Stimulated activated CD4-positive, alpha-beta T cell treated with anti-CD3 and anti-CD28 coated beads, Interleukin-12 subunit alpha, Interleukin-12 subunit beta, amount 100 ng/mL, for 4 hours (primary cell): Measurements from ENCODE around the gene CTCF.

Experiments used
- DNase-seq: peaks from one replicate; pipeline ENCODE4 v3.0.0-alpha.2; 2020

Gene CTCF

GRCh38 chr16:67667453-67667816, 105.1 kb downstream of the CTCF start:
- no peak for DNase-seq

- peak; percentile 69 for DNase-seq
Measured at GRCh38 chr16:67667817-67668494, 105.6 kb downstream of the CTCF start.

GRCh38 chr16:67668495-67669157, 106.3 kb downstream of the CTCF start:
- no peak for DNase-seq

GRCh38 chr16:67669499-67670101, 107.3 kb downstream of the CTCF start:
- no peak for DNase-seq

GRCh38 chr16:67672306-67672705, 110.0 kb downstream of the CTCF start:
- no peak for DNase-seq

GRCh38 chr16:67672739-67673662, 110.7 kb downstream of the CTCF start:
- DNase-seq, result peak; percentile 39

GRCh38 chr16:67673712-67674580, 111.6 kb downstream of the CTCF start:
- DNase-seq, result no peak

- DNase-seq, result no peak
Measured at GRCh38 chr16:67674851-67675578, 112.7 kb downstream of the CTCF start.

GRCh38 chr16:67675579-67675935, 113.2 kb downstream of the CTCF start:
- DNase-seq, result no peak

GRCh38 chr16:67675999-67676398, 113.7 kb downstream of the CTCF start:
- DNase-seq, result no peak

- no peak for DNase-seq
Measured at GRCh38 chr16:67676516-67676915, 114.2 kb downstream of the CTCF start.

GRCh38 chr16:67676939-67677338, 114.6 kb downstream of the CTCF start:
- no peak for DNase-seq

GRCh38 chr16:67677712-67678111, 115.4 kb downstream of the CTCF start:
- DNase-seq, result no peak

GRCh38 chr16:67678354-67679023, 116.2 kb downstream of the CTCF start:
- DNase-seq, result no peak

- DNase-seq, result no peak
Measured at GRCh38 chr16:67679935-67680897, 117.9 kb downstream of the CTCF start.

- DNase-seq, result no peak
Measured at GRCh38 chr16:67683767-67684166, 121.4 kb downstream of the CTCF start.

- no peak for DNase-seq
Measured at GRCh38 chr16:67685388-67686112, 123.2 kb downstream of the CTCF start.
